G401 (cell line): ENCODE data around the gene PSME3IP1. TPM values are rescaled to one million over a fixed set of nuclear protein-coding genes. Genes with fewer than 3 reads are reported as not detected.

Source experiments
- DNase-seq: peaks from one replicate; pipeline ENCODE4 v3.0.0-alpha.2; 2015; ENCODE audit warnings: low spot score
- in situ Hi-C: cut with HindIII; loops from 2 replicates; pipeline ENCODE4 v1.10.0; 2016; ENCODE audit warnings: low sequenced_read_pairs, mixed read lengths
- total RNA-seq: library from RNA; depleted of rRNA; stranded (reverse); fragments of >200 nt; shearing (Covaris generic); gene quantifications from 2 replicates; pipeline ENCODE4 v1.2.3, GENCODE V29; 2014

The PSME3IP1 gene
- total RNA-seq, 1 experiment from 2014 or later = 46.6 TPM

GRCh38 chr16:57147381-57148221 lies 38.2 kb downstream of the PSME3IP1 start:
- peak; percentile 59 for DNase-seq
- in situ Hi-C loops = no loop called here

GRCh38 chr16:57146735-57147134 lies 39.1 kb downstream of the PSME3IP1 start:
- in situ Hi-C loops = no loop called here
- DNase-seq = no peak

GRCh38 chr16:57146040-57146647 lies 39.7 kb downstream of the PSME3IP1 start:
- no peak for DNase-seq
- in situ Hi-C loops = no loop called here

GRCh38 chr16:57145046-57146021 lies 40.5 kb downstream of the PSME3IP1 start:
- in situ Hi-C loops = no loop called here
- no peak for DNase-seq

GRCh38 chr16:57144027-57144426 lies 41.8 kb downstream of the PSME3IP1 start:
- in situ Hi-C loops = no loop called here

GRCh38 chr16:57143149-57143921 lies 42.5 kb downstream of the PSME3IP1 start:
- in situ Hi-C loops = no loop called here
- peak; percentile 10 for DNase-seq

More at GRCh38 chr16:57144027-57144426, 41.8 kb downstream of the PSME3IP1 start:
- no peak for DNase-seq

- in situ Hi-C loops = no loop called here
- no peak for DNase-seq
These were observed 43.8 kb downstream of the PSME3IP1 start for GRCh38 chr16:57141822-57142631.

GRCh38 chr16:57140931-57141668 lies 44.7 kb downstream of the PSME3IP1 start:
- DNase-seq = no peak
- in situ Hi-C loops = no loop called here

GRCh38 chr16:57138281-57138935 lies 47.4 kb downstream of the PSME3IP1 start:
- in situ Hi-C loops = no loop called here
- no peak for DNase-seq

GRCh38 chr16:57137566-57138273 lies 48.1 kb downstream of the PSME3IP1 start:
- in situ Hi-C loops = no loop called here
- DNase-seq = no peak

GRCh38 chr16:57137043-57137442 lies 48.8 kb downstream of the PSME3IP1 start:
- in situ Hi-C loops = no loop called here

GRCh38 chr16:57134982-57135381 lies 50.9 kb downstream of the PSME3IP1 start:
- in situ Hi-C loops = no loop called here

More at GRCh38 chr16:57137043-57137442, 48.8 kb downstream of the PSME3IP1 start:
- DNase-seq = no peak

GRCh38 chr16:57133886-57134285 lies 52.0 kb downstream of the PSME3IP1 start:
- no peak for DNase-seq
- in situ Hi-C loops = no loop called here

More at GRCh38 chr16:57134982-57135381, 50.9 kb downstream of the PSME3IP1 start:
- DNase-seq = no peak

GRCh38 chr16:57133031-57133430 lies 52.8 kb downstream of the PSME3IP1 start:
- DNase-seq = no peak

GRCh38 chr16:57132470-57132869 lies 53.4 kb downstream of the PSME3IP1 start:
- in situ Hi-C loops = no loop called here
- DNase-seq = no peak

More at GRCh38 chr16:57133031-57133430, 52.8 kb downstream of the PSME3IP1 start:
- in situ Hi-C loops = no loop called here

- peak; percentile 23 for DNase-seq
These were observed 54.4 kb downstream of the PSME3IP1 start for GRCh38 chr16:57131351-57131970.

More at GRCh38 chr16:57131351-57131970, 54.4 kb downstream of the PSME3IP1 start:
- in situ Hi-C loops = no loop called here
